GM23248 (cell line): ENCODE results near the gene STK24. TPM values are rescaled to one million over a fixed set of nuclear protein-coding genes. Genes with fewer than 3 reads are reported as not detected.

Experiments used
- DNase-seq: peaks from one replicate; pipeline ENCODE4 v3.0.0-alpha.2; 2015
- H2AFZ ChIP-seq: fragments of 200-600 bp; sonication (generic); 2 replicates; pipeline ENCODE4 v1.6.1; 2016; ENCODE audit warnings: antibody characterized with exemption
- H3F3A ChIP-seq: fragments of 200-600 bp; sonication (generic); 2 replicates; pipeline ENCODE4 v1.6.1; 2016; ENCODE audit warnings: mild to moderate bottlenecking, antibody characterized with exemption, mixed run types; ENCODE audit not compliant: insufficient read depth
- H3K27ac ChIP-seq: fragments of 200-600 bp; sonication (generic); 2 replicates; pipeline ENCODE4 v1.5.1; 2016; ENCODE audit warnings: mild to moderate bottlenecking
- H3K27me3 ChIP-seq: fragments of 200-600 bp; sonication (generic); replicated peaks from 2 replicates; pipeline ENCODE4 v1.6.1; 2016; ENCODE audit warnings: mild to moderate bottlenecking; ENCODE audit not compliant: insufficient read depth
- H3K36me3 ChIP-seq: fragments of 200-600 bp; sonication (generic); 2 replicates; pipeline ENCODE4 v1.6.1; 2016; ENCODE audit warnings: low read depth, mild to moderate bottlenecking
- H3K4me1 ChIP-seq: fragments of 200-600 bp; sonication (generic); 2 replicates; pipeline ENCODE4 v1.6.1; 2016; ENCODE audit warnings: mild to moderate bottlenecking; ENCODE audit not compliant: insufficient read depth
- H3K4me2 ChIP-seq: fragments of 200-600 bp; sonication (generic); one replicate; pipeline ENCODE4 v1.6.1; 2016; ENCODE audit warnings: mild to moderate bottlenecking; ENCODE audit not compliant: unreplicated experiment
- H3K4me3 ChIP-seq: fragments of 200-600 bp; sonication (generic); 2 replicates; pipeline ENCODE4 v1.5.1; 2016; ENCODE audit warnings: mild to moderate bottlenecking
- H3K79me2 ChIP-seq: fragments of 200-600 bp; sonication (generic); 2 replicates; pipeline ENCODE4 v1.6.1; 2016; ENCODE audit warnings: mild to moderate bottlenecking; ENCODE audit not compliant: insufficient read depth
- H3K9ac ChIP-seq: fragments of 200-600 bp; sonication (generic); 2 replicates; pipeline ENCODE4 v1.6.1; 2016; ENCODE audit warnings: mild to moderate bottlenecking
- H3K9me2 ChIP-seq: fragments of 200-600 bp; sonication (generic); 2 replicates; pipeline ENCODE4 v1.6.1; 2016; ENCODE audit warnings: mixed run types, mild to moderate bottlenecking, moderate library complexity; ENCODE audit not compliant: insufficient read depth
- H3K9me3 ChIP-seq: fragments of 200-600 bp; sonication (generic); one replicate; pipeline ENCODE4 v1.6.1; 2017; ENCODE audit warnings: low read depth
- H4K20me1 ChIP-seq: fragments of 200-600 bp; sonication (generic); 2 replicates; pipeline ENCODE4 v1.6.0; 2016; ENCODE audit not compliant: insufficient read depth
- EZH2 ChIP-seq: fragments of 200-600 bp; sonication (generic); IDR thresholded peaks from 2 replicates; pipeline ENCODE4 v1.6.1; 2018; ENCODE audit warnings: antibody characterized with exemption, mild to moderate bottlenecking; ENCODE audit not compliant: insufficient read depth, poor library complexity, severe bottlenecking
- EZH2phosphoT487 ChIP-seq: fragments of 200-600 bp; sonication (generic); IDR thresholded peaks from 2 replicates; pipeline ENCODE4 v1.6.1; 2018; ENCODE audit warnings: antibody characterized with exemption, moderate library complexity, mild to moderate bottlenecking, low read depth; ENCODE audit not compliant: insufficient read depth
- WGBS, 2 experiments: methylation state at CpG; one replicate each; pipeline ENCODE4 v1.1.6; 2015 to 2017; ENCODE audit warnings: low lambda C conversion rate in 2 of 2, low coverage in 1 of 2; ENCODE audit errors: missing lambda C conversion rate in 2 of 2; 5-methylcytosine and 5-hydroxymethylcytosine counted together
- in situ Hi-C: fragments of 300-500 bp; cut with MboI; formaldehyde crosslinking; loops from 2 replicates; pipeline ENCODE4 v1.15.0; 2020
- polyA plus RNA-seq: library from polyadenylated mRNA; unstranded; fragments of >200 nt; fragmentation: Nextera tagmentation; extraction: Ambion mirVana; gene quantifications from 2 replicates; pipeline ENCODE4 v1.2.1, GENCODE V29; 2016
- total RNA-seq: library from RNA; depleted of rRNA; stranded (reverse); fragments of >200 nt; shearing (Covaris generic); gene quantifications from 2 replicates; pipeline ENCODE4 v1.2.3, GENCODE V29; 2014

STK24 gene
- total and polyA plus RNA-seq, 2 experiments from 2014 or later, result 11.1 to 72.4 TPM

GRCh38 chr13:98487522-98487921 is 89.4 kb downstream of the STK24 start:
- DNase-seq, result no peak
- Histone ChIP-seq H3K79me2 (peaks cover 96% of the 10 kb centered on the region), H3K4me2 (peak overlapping the region; percentile 9), H2AFZ (no peak overlapping the region), H3K9me2 (no peaks in the 10 kb centered on the region), H3K4me1 (peaks cover 56% of the 10 kb centered on the region), H3F3A (peaks cover 26% of the 10 kb centered on the region), H3K4me3 (no peak overlapping the region), H3K36me3 (no peaks in the 10 kb centered on the region), H3K27ac (peak overlapping the region; percentile 59), H3K27me3 (no peaks in the 10 kb centered on the region), H3K9ac (peak overlapping the region; percentile 34; the same call in 1 of the 2 replicates), H3K9me3 (no peaks in the 10 kb centered on the region), H4K20me1 (no peaks in the 10 kb centered on the region)
- in situ Hi-C loops, result no loop called here
- 72 to 74% methylated on average over 5 of the region's 5 CpGs for WGBS, 2 experiments
- no peak for TF ChIP-seq EZH2phosphoT487
- no peak for TF ChIP-seq EZH2

GRCh38 chr13:98487016-98487415 is 89.9 kb downstream of the STK24 start:
- TF ChIP-seq EZH2phosphoT487 (no peak), EZH2 (no peak)
- in situ Hi-C loops, result no loop called here
- peaks cover 31% of the 10 kb centered on the region for H3F3A ChIP-seq
- peak; percentile 38 for DNase-seq
- peaks cover 96% of the 10 kb centered on the region for H3K79me2 ChIP-seq
- H3K9me3 ChIP-seq, result no peaks in the 10 kb centered on the region
- 26 to 29% methylated on average over 5 of the region's 5 CpGs for WGBS, 2 experiments
- H3K4me1 ChIP-seq, result peaks cover 52% of the 10 kb centered on the region
- H3K36me3 ChIP-seq, result no peaks in the 10 kb centered on the region
- H4K20me1 ChIP-seq, result no peaks in the 10 kb centered on the region
- no peaks in the 10 kb centered on the region for H3K27me3 ChIP-seq
- no peaks in the 10 kb centered on the region for H3K9me2 ChIP-seq
- no peak overlapping the region for H3K4me3 ChIP-seq
- H2AFZ ChIP-seq, result no peak overlapping the region
- H3K4me2 ChIP-seq, result peak overlapping the region; percentile 20
- H3K27ac ChIP-seq, result peak overlapping the region; percentile 59
- 0 out of 2 replicates have a peak overlapping the region, but pooled peaks have one; percentile 7 for H3K9ac ChIP-seq

- peak overlapping the region; percentile 20 for H3K4me2 ChIP-seq
- TF ChIP-seq EZH2, result no peak
- TF ChIP-seq EZH2phosphoT487, result no peak
- H3K9ac ChIP-seq, result no peak overlapping the region
- H4K20me1 ChIP-seq, result no peaks in the 10 kb centered on the region
- no peak overlapping the region for H2AFZ ChIP-seq
- 58 to 61% methylated on average over 8 of the region's 8 CpGs for WGBS, 2 experiments
- H3K27me3 ChIP-seq, result no peaks in the 10 kb centered on the region
- peaks cover 52% of the 10 kb centered on the region for H3K4me1 ChIP-seq
- in situ Hi-C loops, result no loop called here
- peak overlapping the region; percentile 59 for H3K27ac ChIP-seq
- 0 out of 2 replicates have a peak, but pooled peaks cover 1% of the 10 kb centered on the region for H3K36me3 ChIP-seq
- H3K9me3 ChIP-seq, result no peaks in the 10 kb centered on the region
- DNase-seq, result no peak
- peaks cover 35% of the 10 kb centered on the region for H3F3A ChIP-seq
- H3K79me2 ChIP-seq, result peaks cover 96% of the 10 kb centered on the region
- no peaks in the 10 kb centered on the region for H3K9me2 ChIP-seq
- H3K4me3 ChIP-seq, result no peak overlapping the region
Measured at GRCh38 chr13:98486412-98486811, 90.5 kb downstream of the STK24 start.

- Histone ChIP-seq H3K9ac (peak overlapping the region; percentile 83), H3K27ac (peak overlapping the region; percentile 96), H3K36me3 (0 out of 2 replicates have a peak, but pooled peaks cover 2% of the 10 kb centered on the region), H3K9me2 (no peaks in the 10 kb centered on the region), H3K9me3 (no peaks in the 10 kb centered on the region), H3K4me3 (peak overlapping the region; percentile 48; the same call in 1 of the 2 replicates), H4K20me1 (no peaks in the 10 kb centered on the region), H3K4me2 (peak overlapping the region; percentile 60), H3K27me3 (no peaks in the 10 kb centered on the region), H3K4me1 (peaks cover 52% of the 10 kb centered on the region), H2AFZ (no peak overlapping the region), H3K79me2 (peaks cover 96% of the 10 kb centered on the region), H3F3A (peaks cover 35% of the 10 kb centered on the region)
- WGBS, 2 experiments, result 86 to 91% methylated on average over 11 of the region's 11 CpGs
- in situ Hi-C loops, result no loop called here
- DNase-seq, result no peak
- TF ChIP-seq EZH2 (no peak), EZH2phosphoT487 (no peak)
Measured at GRCh38 chr13:98485561-98485960, 91.3 kb downstream of the STK24 start.
